ENCODE results near the gene MRPS11.
"Not testable (repeated sequence)": the region's sequence is repeated elsewhere in the genome, so short reads cannot be mapped to it uniquely, and the experiment has no call there.

Gene MRPS11

GRCh38 chr15:88467935-88468528 is 524 bp downstream of the MRPS11 start:
- TF ChIP-seq CTCF (IDR thresholded peaks at IDR 0.05; ENCODE audit: poor library complexity, severe bottlenecking), result peak; percentile 51
- Histone ChIP-seq H3K9me3 (ENCODE audit: severe bottlenecking) (no peaks in the 10 kb centered on the region), H3K4me1 (ENCODE audit: insufficient read depth, poor library complexity, severe bottlenecking) (peaks cover 8% of the 10 kb centered on the region), H3K27me3 (ENCODE audit: insufficient read depth, poor library complexity, severe bottlenecking) (no peaks in the 10 kb centered on the region), H3K36me3 (ENCODE audit: low read depth) (peaks cover 64% of the 10 kb centered on the region), H3K4me3 (ENCODE audit: severe bottlenecking) (peak overlapping the region; percentile 61), H3K27ac (ENCODE audit: poor library complexity, severe bottlenecking) (peak overlapping the region; percentile 45)
- ATAC-seq (ENCODE audit: low read depth) (no peak), DNase-seq (ENCODE audit: low spot score) (no peak)

- Histone ChIP-seq H3K4me3 (ENCODE audit: severe bottlenecking) (peak overlapping the region; percentile 61), H3K36me3 (ENCODE audit: low read depth) (peaks cover 64% of the 10 kb centered on the region)
- not testable (repeated sequence) for H3K4me1 ChIP-seq (ENCODE audit: insufficient read depth, poor library complexity, severe bottlenecking); H3K9me3 ChIP-seq (ENCODE audit: severe bottlenecking); H3K27me3 ChIP-seq (ENCODE audit: insufficient read depth, poor library complexity, severe bottlenecking); DNase-seq (ENCODE audit: low spot score); ATAC-seq (ENCODE audit: low read depth); H3K27ac ChIP-seq (ENCODE audit: poor library complexity, severe bottlenecking)
These were observed 1.2 kb downstream of the MRPS11 start for GRCh38 chr15:88468721-88469120.

- TF ChIP-seq CTCF (IDR thresholded peaks at IDR 0.05; ENCODE audit: poor library complexity, severe bottlenecking), result no peak
- ATAC-seq (ENCODE audit: low read depth), result no peak
- Histone ChIP-seq H3K4me1 (ENCODE audit: insufficient read depth, poor library complexity, severe bottlenecking) (peaks cover 8% of the 10 kb centered on the region), H3K9me3 (ENCODE audit: severe bottlenecking) (no peaks in the 10 kb centered on the region), H3K36me3 (ENCODE audit: low read depth) (peaks cover 60% of the 10 kb centered on the region), H3K4me3 (ENCODE audit: severe bottlenecking) (no peak overlapping the region), H3K27ac (ENCODE audit: poor library complexity, severe bottlenecking) (no peak overlapping the region), H3K27me3 (ENCODE audit: insufficient read depth, poor library complexity, severe bottlenecking) (no peaks in the 10 kb centered on the region)
- DNase-seq (ENCODE audit: low spot score), result no peak
These were observed 1.8 kb downstream of the MRPS11 start for GRCh38 chr15:88469321-88469720.

- DNase-seq (ENCODE audit: low spot score) (no peak), ATAC-seq (ENCODE audit: low read depth) (no peak)
- Histone ChIP-seq H3K4me1 (ENCODE audit: insufficient read depth, poor library complexity, severe bottlenecking) (peaks cover 6% of the 10 kb centered on the region), H3K9me3 (ENCODE audit: severe bottlenecking) (no peaks in the 10 kb centered on the region), H3K27me3 (ENCODE audit: insufficient read depth, poor library complexity, severe bottlenecking) (no peaks in the 10 kb centered on the region), H3K4me3 (ENCODE audit: severe bottlenecking) (no peak overlapping the region), H3K36me3 (ENCODE audit: low read depth) (peaks cover 62% of the 10 kb centered on the region), H3K27ac (ENCODE audit: poor library complexity, severe bottlenecking) (no peak overlapping the region)
- peak; percentile 4 for TF ChIP-seq CTCF (IDR thresholded peaks at IDR 0.05; ENCODE audit: poor library complexity, severe bottlenecking)
These were observed 3.3 kb downstream of the MRPS11 start for GRCh38 chr15:88470625-88471372.

GRCh38 chr15:88472225-88472624 is 4.7 kb downstream of the MRPS11 start:
- Histone ChIP-seq H3K4me1 (ENCODE audit: insufficient read depth, poor library complexity, severe bottlenecking) (no peaks in the 10 kb centered on the region), H3K27ac (ENCODE audit: poor library complexity, severe bottlenecking) (no peak overlapping the region), H3K36me3 (ENCODE audit: low read depth) (peaks cover 76% of the 10 kb centered on the region), H3K9me3 (ENCODE audit: severe bottlenecking) (no peaks in the 10 kb centered on the region), H3K27me3 (ENCODE audit: insufficient read depth, poor library complexity, severe bottlenecking) (no peaks in the 10 kb centered on the region), H3K4me3 (ENCODE audit: severe bottlenecking) (no peak overlapping the region)
- ATAC-seq (ENCODE audit: low read depth) (no peak), DNase-seq (ENCODE audit: low spot score) (no peak)
- TF ChIP-seq CTCF (IDR thresholded peaks at IDR 0.05; ENCODE audit: poor library complexity, severe bottlenecking), result no peak

GRCh38 chr15:88473661-88474293 is 6.3 kb downstream of the MRPS11 start:
- DNase-seq (ENCODE audit: low spot score), result not testable (repeated sequence)

More at GRCh38 chr15:88473661-88474293, 6.3 kb downstream of the MRPS11 start:
- H3K27me3 ChIP-seq (ENCODE audit: insufficient read depth, poor library complexity, severe bottlenecking); H3K27ac ChIP-seq (ENCODE audit: poor library complexity, severe bottlenecking); H3K9me3 ChIP-seq (ENCODE audit: severe bottlenecking); H3K4me3 ChIP-seq (ENCODE audit: severe bottlenecking); ATAC-seq (ENCODE audit: low read depth); H3K4me1 ChIP-seq (ENCODE audit: insufficient read depth, poor library complexity, severe bottlenecking): not testable (repeated sequence)
- H3K36me3 ChIP-seq (ENCODE audit: low read depth), result peaks cover 85% of the 10 kb centered on the region

Data from RWPE2 (cell line).